Muscle layer of colon (tissue), 2 donors: ENCODE results near the gene KCNH3.
A peak's percentile ranks its signal among the peaks of the same experiment; 100 is the strongest.

Experiments used
- H3K27ac ChIP-seq: one replicate; pipeline ENCODE4 v1.7.0; 2013; ENCODE audit warnings: low read depth, mild to moderate bottlenecking, low read length, moderate library complexity
- H3K27me3 ChIP-seq, 2 donors: one replicate each; pipeline ENCODE4 v1.7.0; 2013; ENCODE audit warnings: low read length in 2 of 2, mild to moderate bottlenecking in 2 of 2; ENCODE audit not compliant: insufficient read depth in 2 of 2, control insufficient read depth in 1 of 2
- H3K36me3 ChIP-seq: one replicate; pipeline ENCODE4 v1.7.0; 2013; ENCODE audit warnings: mild to moderate bottlenecking, low read length; ENCODE audit not compliant: insufficient read depth
- H3K4me1 ChIP-seq: one replicate; pipeline ENCODE4 v1.7.0; 2013; ENCODE audit warnings: mild to moderate bottlenecking, low read length; ENCODE audit not compliant: insufficient read depth
- H3K4me3 ChIP-seq, 2 donors: one replicate each; pipeline ENCODE4 v1.7.0; 2013; ENCODE audit warnings: low read length in 2 of 2, low read depth in 1 of 2, mild to moderate bottlenecking in 1 of 2, moderate library complexity in 1 of 2
- H3K9ac ChIP-seq: one replicate; pipeline ENCODE4 v1.7.0; 2013; ENCODE audit warnings: low read length
- H3K9me3 ChIP-seq: one replicate; pipeline ENCODE4 v1.7.0; 2013; ENCODE audit warnings: mild to moderate bottlenecking, low read length
- donor health status: abdominal sarcoma.
- donor health status: Adenocarcinoma of cecum.

KCNH3 gene

GRCh38 chr12:49548822-49549648 is 10.2 kb downstream of the KCNH3 start:
- H3K9ac ChIP-seq, result no peak overlapping the region
- H3K9me3 ChIP-seq, result no peaks in the 10 kb centered on the region
- H3K27me3 ChIP-seq, result peaks cover 16 to 30% of the 10 kb centered on the region in 2 donors
- H3K4me3 ChIP-seq, result peak overlapping the region; percentile 49 to 57
- no peaks in the 10 kb centered on the region for H3K36me3 ChIP-seq
- peaks cover 13% of the 10 kb centered on the region for H3K4me1 ChIP-seq
- no peak overlapping the region for H3K27ac ChIP-seq

- peak overlapping the region in 1 of 2 donors; percentile 49 for H3K4me3 ChIP-seq
- H3K27ac ChIP-seq, result no peak overlapping the region
- no peaks in the 10 kb centered on the region for H3K9me3 ChIP-seq
- no peaks in the 10 kb centered on the region for H3K36me3 ChIP-seq
- peaks cover 12 to 30% of the 10 kb centered on the region in 2 donors for H3K27me3 ChIP-seq
- no peak overlapping the region for H3K9ac ChIP-seq
- H3K4me1 ChIP-seq, result peaks cover 13% of the 10 kb centered on the region
Measured at GRCh38 chr12:49549735-49550692, 11.2 kb downstream of the KCNH3 start.

- H3K9ac ChIP-seq, result no peak overlapping the region
- no peaks in the 10 kb centered on the region for H3K9me3 ChIP-seq
- H3K27ac ChIP-seq, result no peak overlapping the region
Measured at GRCh38 chr12:49550693-49551252, 11.9 kb downstream of the KCNH3 start.

GRCh38 chr12:49552014-49552413 is 13.2 kb downstream of the KCNH3 start:
- no peak overlapping the region for H3K9ac ChIP-seq
- H3K4me3 ChIP-seq, result no peak overlapping the region
- no peaks in the 10 kb centered on the region for H3K9me3 ChIP-seq
- H3K4me1 ChIP-seq, result peaks cover 13% of the 10 kb centered on the region
- no peak overlapping the region for H3K27ac ChIP-seq
- peaks cover 9% of the 10 kb centered on the region for H3K36me3 ChIP-seq
- H3K27me3 ChIP-seq, result peaks cover 11 to 19% of the 10 kb centered on the region in 2 donors

More at GRCh38 chr12:49550693-49551252, 11.9 kb downstream of the KCNH3 start:
- Histone ChIP-seq H3K4me3 (no peak overlapping the region), H3K4me1 (peaks cover 13% of the 10 kb centered on the region), H3K36me3 (no peaks in the 10 kb centered on the region), H3K27me3 (peaks cover 11 to 28% of the 10 kb centered on the region in 2 donors)

GRCh38 chr12:49552425-49552824 is 13.6 kb downstream of the KCNH3 start:
- Histone ChIP-seq H3K4me3 (no peak overlapping the region), H3K27me3 (peaks cover 11 to 19% of the 10 kb centered on the region in 2 donors), H3K9me3 (no peaks in the 10 kb centered on the region), H3K4me1 (peaks cover 13% of the 10 kb centered on the region), H3K27ac (no peak overlapping the region), H3K36me3 (peaks cover 13% of the 10 kb centered on the region), H3K9ac (no peak overlapping the region)

- Histone ChIP-seq H3K4me1 (peaks cover 13% of the 10 kb centered on the region), H3K27ac (no peak overlapping the region), H3K27me3 (peaks cover 8 to 17% of the 10 kb centered on the region in 2 donors), H3K9me3 (no peaks in the 10 kb centered on the region), H3K36me3 (peaks cover 13% of the 10 kb centered on the region), H3K9ac (no peak overlapping the region), H3K4me3 (no peak overlapping the region)
Measured at GRCh38 chr12:49552899-49553298, 14.1 kb downstream of the KCNH3 start.

- Histone ChIP-seq H3K27ac (no peak overlapping the region), H3K4me3 (no peak overlapping the region), H3K36me3 (peaks cover 17% of the 10 kb centered on the region), H3K27me3 (peaks cover 6 to 10% of the 10 kb centered on the region in 2 donors), H3K4me1 (peaks cover 10% of the 10 kb centered on the region), H3K9me3 (no peaks in the 10 kb centered on the region), H3K9ac (no peak overlapping the region)
Measured at GRCh38 chr12:49553512-49554088, 14.8 kb downstream of the KCNH3 start.

- H3K9me3 ChIP-seq, result no peaks in the 10 kb centered on the region
- H3K4me3 ChIP-seq, result no peak overlapping the region
- H3K27me3 ChIP-seq, result peaks cover 4% of the 10 kb centered on the region in 2 donors
- H3K9ac ChIP-seq, result no peak overlapping the region
- H3K27ac ChIP-seq, result no peak overlapping the region
- peaks cover 24% of the 10 kb centered on the region for H3K36me3 ChIP-seq
- H3K4me1 ChIP-seq, result peaks cover 4% of the 10 kb centered on the region
Measured at GRCh38 chr12:49554266-49554665, 15.4 kb downstream of the KCNH3 start.

- H3K36me3 ChIP-seq, result peaks cover 37% of the 10 kb centered on the region
Measured at GRCh38 chr12:49555631-49556390, 17.0 kb downstream of the KCNH3 start.

GRCh38 chr12:49556391-49557186 is 17.8 kb downstream of the KCNH3 start:
- Histone ChIP-seq H3K27me3 (no peaks in the 10 kb centered on the region), H3K36me3 (peaks cover 44% of the 10 kb centered on the region), H3K9me3 (no peaks in the 10 kb centered on the region), H3K4me3 (no peak overlapping the region), H3K27ac (no peak overlapping the region), H3K4me1 (no peaks in the 10 kb centered on the region), H3K9ac (no peak overlapping the region)

More at GRCh38 chr12:49555631-49556390, 17.0 kb downstream of the KCNH3 start:
- H3K4me1 ChIP-seq, result no peaks in the 10 kb centered on the region
- no peak overlapping the region for H3K27ac ChIP-seq
- no peak overlapping the region for H3K9ac ChIP-seq
- H3K27me3 ChIP-seq, result no peaks in the 10 kb centered on the region
- no peaks in the 10 kb centered on the region for H3K9me3 ChIP-seq
- no peak overlapping the region for H3K4me3 ChIP-seq
